ENCODE measurements around the gene AGMO.

Gene AGMO

GRCh38 chr7:15475808-15476530, 85.8 kb downstream of the AGMO start:
- H3K4me3 ChIP-seq (ENCODE audit: low read depth, low read length), result no peak overlapping the region
- DNase-seq (ENCODE audit: low read depth, low spot score), result no peak
- in situ Hi-C loops (cut with HindIII; ENCODE audit: low sequenced_read_pairs), result no loop called here
- no peak for TF ChIP-seq CTCF (IDR thresholded peaks at IDR 0.05; ENCODE audit: low read depth, low read length)

- no peak for DNase-seq (ENCODE audit: low read depth, low spot score)
- H3K4me3 ChIP-seq (ENCODE audit: low read depth, low read length), result no peak overlapping the region
- in situ Hi-C loops (cut with HindIII; ENCODE audit: low sequenced_read_pairs), result no loop called here
- no peak for TF ChIP-seq CTCF (IDR thresholded peaks at IDR 0.05; ENCODE audit: low read depth, low read length)
Observed at GRCh38 chr7:15471669-15471950, 90.2 kb downstream of the AGMO start.

- in situ Hi-C loops (cut with HindIII; ENCODE audit: low sequenced_read_pairs), result no loop called here
- no peak for DNase-seq (ENCODE audit: low read depth, low spot score)
- H3K4me3 ChIP-seq (ENCODE audit: low read depth, low read length), result no peak overlapping the region
- TF ChIP-seq CTCF (IDR thresholded peaks at IDR 0.05; ENCODE audit: low read depth, low read length), result no peak
Observed at GRCh38 chr7:15470825-15471668, 90.8 kb downstream of the AGMO start.

- no peak overlapping the region for H3K4me3 ChIP-seq (ENCODE audit: low read depth, low read length)
- TF ChIP-seq CTCF (IDR thresholded peaks at IDR 0.05; ENCODE audit: low read depth, low read length), result no peak
- in situ Hi-C loops (cut with HindIII; ENCODE audit: low sequenced_read_pairs), result no loop called here
- no peak for DNase-seq (ENCODE audit: low read depth, low spot score)
Observed at GRCh38 chr7:15464667-15465121, 97.1 kb downstream of the AGMO start.

- TF ChIP-seq CTCF (IDR thresholded peaks at IDR 0.05; ENCODE audit: low read depth, low read length), result no peak
- no peak for DNase-seq (ENCODE audit: low read depth, low spot score)
- H3K4me3 ChIP-seq (ENCODE audit: low read depth, low read length), result no peak overlapping the region
- in situ Hi-C loops (cut with HindIII; ENCODE audit: low sequenced_read_pairs), result no loop called here
Observed at GRCh38 chr7:15463801-15464666, 97.8 kb downstream of the AGMO start.

GRCh38 chr7:15462721-15463389, 99.0 kb downstream of the AGMO start:
- in situ Hi-C loops (cut with HindIII; ENCODE audit: low sequenced_read_pairs), result no loop called here
- H3K4me3 ChIP-seq (ENCODE audit: low read depth, low read length), result no peak overlapping the region
- no peak for TF ChIP-seq CTCF (IDR thresholded peaks at IDR 0.05; ENCODE audit: low read depth, low read length)
- DNase-seq (ENCODE audit: low read depth, low spot score), result no peak
